NCI-H774 (cell line): Measurements from ENCODE around the gene ITCH.
"Not testable (repeated sequence)": the region's sequence is repeated elsewhere in the genome, so short reads cannot be mapped to it uniquely, and the experiment has no call there.

Source experiments
- DNase-seq: peaks from one replicate; lab custom pipeline; 2025; lab: John Stamatoyannopoulos, UW

The ITCH gene

GRCh38 chr20:34344238-34344637, 18.8 kb upstream of the ITCH start:
- no peak for DNase-seq

- no peak for DNase-seq
Measured at GRCh38 chr20:34345402-34345736, 17.7 kb upstream of the ITCH start.

- not testable (repeated sequence) for DNase-seq
Measured at GRCh38 chr20:34345839-34346532, 17.1 kb upstream of the ITCH start.

GRCh38 chr20:34346533-34346865, 16.6 kb upstream of the ITCH start:
- DNase-seq: not testable (repeated sequence)

- no peak for DNase-seq
Measured at GRCh38 chr20:34347571-34347970, 15.5 kb upstream of the ITCH start.

GRCh38 chr20:34350095-34350494, 13.0 kb upstream of the ITCH start:
- DNase-seq: no peak

GRCh38 chr20:34353467-34353866, 9.6 kb upstream of the ITCH start:
- DNase-seq: not testable (repeated sequence)

- no peak for DNase-seq
Measured at GRCh38 chr20:34355427-34355826, 7.6 kb upstream of the ITCH start.

- not testable (repeated sequence) for DNase-seq
Measured at GRCh38 chr20:34359729-34360128, 3.3 kb upstream of the ITCH start.

GRCh38 chr20:34362502-34363061, 491 bp upstream of the ITCH start:
- no peak for DNase-seq

- DNase-seq: no peak
Measured at GRCh38 chr20:34363465-34364222, 571 bp downstream of the ITCH start.

- no peak for DNase-seq
Measured at GRCh38 chr20:34364223-34364506, 1.1 kb downstream of the ITCH start.

GRCh38 chr20:34365765-34366213, 2.7 kb downstream of the ITCH start:
- DNase-seq: no peak

- no peak for DNase-seq
Measured at GRCh38 chr20:34367155-34367554, 4.1 kb downstream of the ITCH start.

GRCh38 chr20:34367911-34368310, 4.8 kb downstream of the ITCH start:
- DNase-seq: not testable (repeated sequence)

GRCh38 chr20:34368547-34368946, 5.5 kb downstream of the ITCH start:
- DNase-seq: no peak

- no peak for DNase-seq
Measured at GRCh38 chr20:34369265-34369664, 6.2 kb downstream of the ITCH start.

GRCh38 chr20:34370062-34370461, 7.0 kb downstream of the ITCH start:
- DNase-seq: no peak

- no peak for DNase-seq
Measured at GRCh38 chr20:34373445-34373844, 10.4 kb downstream of the ITCH start.

GRCh38 chr20:34374209-34374760, 11.2 kb downstream of the ITCH start:
- no peak for DNase-seq

GRCh38 chr20:34375977-34376430, 12.9 kb downstream of the ITCH start:
- DNase-seq: no peak

GRCh38 chr20:34377072-34377847, 14.2 kb downstream of the ITCH start:
- no peak for DNase-seq
